Cardiac fibroblast (primary cell): ENCODE measurements around the gene UBR7.
A peak's percentile ranks its signal among the peaks of the same experiment; 100 is the strongest.

Experiments used
- DNase-seq, 2 donors: peaks; one replicate each; pipeline versions ENCODE4 v3.0.0 to v3.0.0-alpha.2; 2010; ENCODE audit warnings: low read depth in 2 of 2
- H3K4me3 ChIP-seq, 2 donors: replicated peaks in 1 of 2; 1 replicate in 1 of 2; 2 replicates in 1 of 2; pipeline ENCODE4 v1.5.1; 2011; ENCODE audit warnings: low read depth in 2 of 2, low read length in 2 of 2, mild to moderate bottlenecking in 2 of 2, moderate library complexity in 1 of 2
- TF ChIP-seq, protein P1 (sequence below): IDR thresholded peaks from one replicate; pipeline ENCODE4 v1.5.1; 2011; ENCODE audit warnings: low read depth, mild to moderate bottlenecking, low read length, inconsistent platforms

Gene UBR7

DNA sequence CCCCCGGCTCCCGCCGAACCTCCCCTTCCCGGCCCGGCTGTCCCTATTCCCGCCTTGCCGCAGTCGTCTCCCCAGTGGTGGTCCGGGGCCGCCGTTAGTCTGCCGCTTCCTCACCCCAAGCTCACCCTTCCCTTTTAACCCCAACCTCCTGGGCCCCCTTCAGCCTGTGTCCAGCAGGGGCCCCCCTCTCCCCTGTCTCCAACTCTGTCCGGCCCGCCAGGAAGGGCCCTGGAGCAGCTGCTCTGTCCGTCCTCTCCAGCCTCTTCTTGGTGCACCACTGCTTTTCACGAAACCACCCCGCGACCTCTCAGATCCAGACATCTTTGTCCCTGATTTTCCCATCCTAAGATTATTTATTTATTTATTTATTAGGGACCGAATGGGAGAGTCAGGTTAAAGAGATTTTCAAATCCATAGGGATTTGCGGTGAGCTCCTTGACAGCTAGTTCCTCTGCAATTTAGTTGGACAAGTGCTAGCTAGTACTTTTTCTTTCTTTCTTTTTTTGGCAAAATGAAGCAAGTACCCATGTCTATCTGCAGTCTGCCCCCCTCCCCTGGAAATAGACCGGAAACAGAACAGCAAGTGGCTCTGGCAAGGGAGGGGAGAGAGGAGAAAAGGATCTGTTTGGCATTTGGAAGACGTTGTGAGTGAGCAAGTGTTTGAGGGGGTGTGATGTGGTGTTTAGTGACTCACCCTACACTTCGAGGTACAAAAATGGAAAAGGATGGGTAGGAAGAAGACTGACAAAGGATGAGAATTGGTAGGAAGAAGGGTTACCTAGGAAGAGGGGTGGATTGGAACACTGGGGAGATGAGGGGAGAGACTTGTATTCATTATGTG, 632 bp downstream of the UBR7 start:
- peak overlapping the region; percentile 91 to 95 for H3K4me3 ChIP-seq
- DNase-seq = peak; percentile 61 to 70
- TF ChIP-seq, protein P1, sequence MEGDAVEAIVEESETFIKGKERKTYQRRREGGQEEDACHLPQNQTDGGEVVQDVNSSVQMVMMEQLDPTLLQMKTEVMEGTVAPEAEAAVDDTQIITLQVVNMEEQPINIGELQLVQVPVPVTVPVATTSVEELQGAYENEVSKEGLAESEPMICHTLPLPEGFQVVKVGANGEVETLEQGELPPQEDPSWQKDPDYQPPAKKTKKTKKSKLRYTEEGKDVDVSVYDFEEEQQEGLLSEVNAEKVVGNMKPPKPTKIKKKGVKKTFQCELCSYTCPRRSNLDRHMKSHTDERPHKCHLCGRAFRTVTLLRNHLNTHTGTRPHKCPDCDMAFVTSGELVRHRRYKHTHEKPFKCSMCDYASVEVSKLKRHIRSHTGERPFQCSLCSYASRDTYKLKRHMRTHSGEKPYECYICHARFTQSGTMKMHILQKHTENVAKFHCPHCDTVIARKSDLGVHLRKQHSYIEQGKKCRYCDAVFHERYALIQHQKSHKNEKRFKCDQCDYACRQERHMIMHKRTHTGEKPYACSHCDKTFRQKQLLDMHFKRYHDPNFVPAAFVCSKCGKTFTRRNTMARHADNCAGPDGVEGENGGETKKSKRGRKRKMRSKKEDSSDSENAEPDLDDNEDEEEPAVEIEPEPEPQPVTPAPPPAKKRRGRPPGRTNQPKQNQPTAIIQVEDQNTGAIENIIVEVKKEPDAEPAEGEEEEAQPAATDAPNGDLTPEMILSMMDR = peak; percentile 45

DNA sequence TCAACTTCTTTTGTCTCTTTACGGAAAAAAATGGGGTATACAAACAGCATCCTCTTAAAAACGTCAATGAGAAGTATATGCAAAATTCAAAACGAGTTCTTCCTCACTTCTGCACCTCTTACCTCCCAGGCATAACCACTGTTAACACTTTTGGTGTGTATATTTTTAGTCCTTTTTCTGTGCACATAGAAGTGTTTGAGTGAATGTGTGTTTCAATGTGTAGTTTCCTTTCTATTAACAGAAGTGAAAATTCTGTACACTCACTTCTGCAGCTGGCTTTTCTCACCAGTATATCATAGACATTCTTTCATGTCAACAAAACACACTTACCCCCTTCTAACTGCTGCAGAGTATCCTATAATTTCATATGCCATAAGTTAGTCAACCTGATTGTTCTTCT, 5.4 kb downstream of the UBR7 start:
- DNase-seq = no peak
- H3K4me3 ChIP-seq = no peak overlapping the region
- TF ChIP-seq, protein P1 = no peak

GRCh38 chr14:93214598-93214997, 7.5 kb downstream of the UBR7 start:
- no peak for DNase-seq
- H3K4me3 ChIP-seq = no peak overlapping the region
- TF ChIP-seq, protein P1 = no peak

DNA sequence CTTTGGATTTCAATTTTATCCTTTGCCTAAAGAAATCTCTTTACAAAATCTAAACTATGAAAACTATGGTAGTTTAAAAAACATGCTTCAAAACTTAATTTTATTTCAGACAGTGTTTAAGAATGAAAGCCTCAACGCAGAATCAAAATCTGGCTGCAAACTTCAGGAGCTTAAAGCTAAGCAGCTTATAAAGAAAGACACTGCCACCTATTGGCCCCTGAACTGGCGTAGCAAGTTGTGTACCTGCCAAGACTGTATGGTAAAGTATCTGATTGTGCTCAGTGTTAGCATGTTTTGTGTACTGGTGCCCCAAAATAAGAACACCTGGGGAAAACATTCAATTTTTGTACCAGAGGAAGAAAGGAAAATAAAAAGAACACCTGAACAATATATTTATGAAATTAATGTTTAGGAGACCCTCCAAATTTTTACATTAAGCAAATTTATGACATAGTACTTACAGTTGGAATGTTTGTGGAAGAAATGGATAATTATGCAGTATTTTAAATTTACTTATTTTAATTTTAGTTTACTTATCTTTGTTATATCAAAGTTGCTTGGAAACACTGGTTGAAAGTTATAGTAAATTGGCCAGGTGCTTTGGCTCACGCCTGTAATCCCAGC, 12.2 kb downstream of the UBR7 start:
- TF ChIP-seq, protein P1 = peak; percentile 55
- DNase-seq = peak; percentile 75 to 80
- H3K4me3 ChIP-seq = no peak overlapping the region

DNA sequence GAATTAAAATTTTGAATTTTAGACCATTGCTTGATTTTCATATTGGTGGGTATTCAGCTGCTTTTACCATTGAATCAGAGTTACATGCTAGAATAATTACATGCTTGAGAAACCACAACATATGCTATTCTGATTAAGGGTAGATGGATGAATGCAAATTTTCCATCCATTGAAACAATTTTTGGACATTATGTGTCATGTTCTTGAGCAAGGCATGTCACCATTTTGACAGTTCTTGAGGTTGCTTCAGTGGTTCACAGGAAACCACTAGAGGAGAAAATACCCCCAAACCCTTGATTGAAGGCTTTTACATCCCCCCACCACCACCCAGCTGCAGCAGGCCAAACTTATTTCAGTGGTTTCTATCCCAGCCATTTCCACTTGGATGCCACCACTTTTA, 13.5 kb downstream of the UBR7 start:
- no peak for DNase-seq
- no peak overlapping the region for H3K4me3 ChIP-seq
- TF ChIP-seq, protein P1 = no peak

GRCh38 chr14:93223565-93223964, 16.5 kb downstream of the UBR7 start:
- DNase-seq = no peak
- H3K4me3 ChIP-seq = no peak overlapping the region
- TF ChIP-seq, protein P1 = no peak
